Panc1 (cell line): ENCODE results near the gene GPC6.

ENCODE experiments used
- CTCF ChIP-seq: fragments of 450-650 bp; IDR thresholded peaks from 2 replicates; pipeline ENCODE4 v1.5.1; 2017; ENCODE audit warnings: mild to moderate bottlenecking
- POLR2AphosphoS5 ChIP-seq: IDR thresholded peaks from 2 replicates; pipeline ENCODE4 v1.6.1; 2012; ENCODE audit warnings: mild to moderate bottlenecking, low read depth, low read length, moderate library complexity
- SIN3A ChIP-seq: IDR thresholded peaks from 2 replicates; pipeline ENCODE4 v1.6.1; 2012; ENCODE audit warnings: low read depth, mild to moderate bottlenecking, low read length, moderate library complexity, borderline replicate concordance; ENCODE audit not compliant: insufficient read depth
- TF ChIP-seq, protein P1 (sequence below), 2 experiments: IDR thresholded peaks; 2 replicates each; pipeline ENCODE4 v1.6.1; 2011 to 2012; ENCODE audit warnings: low read depth in 2 of 2, control low read depth in 1 of 2, low read length in 1 of 2, mild to moderate bottlenecking in 1 of 2, moderate library complexity in 1 of 2; ENCODE audit not compliant: insufficient read depth in 1 of 2

DNA sequence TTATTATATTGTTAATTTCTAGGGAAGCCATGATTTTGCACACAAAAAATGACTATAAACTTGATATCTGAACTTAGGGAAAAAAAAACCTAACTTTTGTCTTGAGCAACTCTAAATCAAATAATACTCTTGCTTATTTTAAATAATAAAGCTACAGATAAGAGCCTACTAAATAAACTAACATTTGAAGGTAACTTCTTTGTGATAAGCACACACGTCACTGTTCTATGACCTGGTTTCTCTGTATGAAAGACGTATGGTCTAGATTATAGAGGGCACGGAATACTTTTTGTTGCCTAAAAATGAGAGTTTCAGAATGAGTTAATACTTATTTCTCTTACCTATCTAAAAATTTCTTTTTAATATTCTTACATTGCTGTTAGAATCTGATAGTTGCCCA is 649.6 kb downstream of the GPC6 start:
- TF ChIP-seq SIN3A (no peak), POLR2AphosphoS5 (no peak), CTCF (no peak)
- TF ChIP-seq, protein P1, sequence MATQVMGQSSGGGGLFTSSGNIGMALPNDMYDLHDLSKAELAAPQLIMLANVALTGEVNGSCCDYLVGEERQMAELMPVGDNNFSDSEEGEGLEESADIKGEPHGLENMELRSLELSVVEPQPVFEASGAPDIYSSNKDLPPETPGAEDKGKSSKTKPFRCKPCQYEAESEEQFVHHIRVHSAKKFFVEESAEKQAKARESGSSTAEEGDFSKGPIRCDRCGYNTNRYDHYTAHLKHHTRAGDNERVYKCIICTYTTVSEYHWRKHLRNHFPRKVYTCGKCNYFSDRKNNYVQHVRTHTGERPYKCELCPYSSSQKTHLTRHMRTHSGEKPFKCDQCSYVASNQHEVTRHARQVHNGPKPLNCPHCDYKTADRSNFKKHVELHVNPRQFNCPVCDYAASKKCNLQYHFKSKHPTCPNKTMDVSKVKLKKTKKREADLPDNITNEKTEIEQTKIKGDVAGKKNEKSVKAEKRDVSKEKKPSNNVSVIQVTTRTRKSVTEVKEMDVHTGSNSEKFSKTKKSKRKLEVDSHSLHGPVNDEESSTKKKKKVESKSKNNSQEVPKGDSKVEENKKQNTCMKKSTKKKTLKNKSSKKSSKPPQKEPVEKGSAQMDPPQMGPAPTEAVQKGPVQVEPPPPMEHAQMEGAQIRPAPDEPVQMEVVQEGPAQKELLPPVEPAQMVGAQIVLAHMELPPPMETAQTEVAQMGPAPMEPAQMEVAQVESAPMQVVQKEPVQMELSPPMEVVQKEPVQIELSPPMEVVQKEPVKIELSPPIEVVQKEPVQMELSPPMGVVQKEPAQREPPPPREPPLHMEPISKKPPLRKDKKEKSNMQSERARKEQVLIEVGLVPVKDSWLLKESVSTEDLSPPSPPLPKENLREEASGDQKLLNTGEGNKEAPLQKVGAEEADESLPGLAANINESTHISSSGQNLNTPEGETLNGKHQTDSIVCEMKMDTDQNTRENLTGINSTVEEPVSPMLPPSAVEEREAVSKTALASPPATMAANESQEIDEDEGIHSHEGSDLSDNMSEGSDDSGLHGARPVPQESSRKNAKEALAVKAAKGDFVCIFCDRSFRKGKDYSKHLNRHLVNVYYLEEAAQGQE (IDR thresholded peaks at IDR 0.05; ENCODE audit: insufficient read depth in 1 of 2, low read depth in 2 of 2, low read length in 1 of 2): no peak
